Loucy (cell line): Measurements from ENCODE around the gene SYNC.

ENCODE experiments used
- EZH2phosphoT487 ChIP-seq: fragments of 200-600 bp; IDR thresholded peaks from 2 replicates; pipeline ENCODE4 v1.6.1; 2018; ENCODE audit warnings: antibody characterized with exemption, mild to moderate bottlenecking, moderate library complexity, borderline replicate concordance
- TF ChIP-seq, protein P1 (sequence below): fragments of 200-600 bp; sonication (generic); conservative IDR thresholded peaks from 2 replicates; pipeline ENCODE4 v1.5.1; 2014; ENCODE audit warnings: mild to moderate bottlenecking, antibody characterized with exemption, low read length

DNA sequence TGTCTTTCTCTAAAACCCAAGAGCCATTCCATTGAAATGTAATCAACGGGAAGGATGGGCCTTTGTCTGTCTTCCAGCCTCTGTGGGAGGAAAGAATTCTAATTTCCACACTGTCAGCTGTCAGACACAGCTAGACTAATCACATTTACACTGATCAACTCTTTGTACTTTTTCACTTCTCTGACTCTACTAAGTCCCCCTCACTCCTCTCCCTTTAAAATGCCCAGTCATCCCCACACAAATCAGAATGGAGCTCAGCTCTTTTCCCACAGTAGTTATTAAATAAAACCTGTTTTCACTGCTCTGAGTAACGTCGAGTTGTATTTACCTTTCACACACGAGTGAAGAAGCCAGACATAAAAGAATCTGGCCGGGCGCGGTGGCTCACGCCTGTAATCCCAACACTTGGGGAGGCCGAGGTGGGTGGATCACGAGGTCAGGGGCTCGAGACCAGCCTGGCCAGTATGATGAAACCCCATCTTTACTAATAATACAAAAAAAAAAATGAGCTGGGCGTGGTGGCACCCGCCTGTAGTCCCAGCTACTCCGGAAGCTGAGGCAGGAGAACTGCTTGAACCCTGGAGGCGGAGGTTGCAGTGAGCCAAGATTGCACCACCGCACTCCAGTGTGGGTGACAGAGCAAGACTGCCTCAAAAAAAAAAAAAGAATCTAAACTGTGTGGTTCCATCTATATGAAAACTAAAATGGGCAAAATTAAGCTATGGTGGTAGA, 65.5 kb downstream of the SYNC start:
- TF ChIP-seq, protein P1, sequence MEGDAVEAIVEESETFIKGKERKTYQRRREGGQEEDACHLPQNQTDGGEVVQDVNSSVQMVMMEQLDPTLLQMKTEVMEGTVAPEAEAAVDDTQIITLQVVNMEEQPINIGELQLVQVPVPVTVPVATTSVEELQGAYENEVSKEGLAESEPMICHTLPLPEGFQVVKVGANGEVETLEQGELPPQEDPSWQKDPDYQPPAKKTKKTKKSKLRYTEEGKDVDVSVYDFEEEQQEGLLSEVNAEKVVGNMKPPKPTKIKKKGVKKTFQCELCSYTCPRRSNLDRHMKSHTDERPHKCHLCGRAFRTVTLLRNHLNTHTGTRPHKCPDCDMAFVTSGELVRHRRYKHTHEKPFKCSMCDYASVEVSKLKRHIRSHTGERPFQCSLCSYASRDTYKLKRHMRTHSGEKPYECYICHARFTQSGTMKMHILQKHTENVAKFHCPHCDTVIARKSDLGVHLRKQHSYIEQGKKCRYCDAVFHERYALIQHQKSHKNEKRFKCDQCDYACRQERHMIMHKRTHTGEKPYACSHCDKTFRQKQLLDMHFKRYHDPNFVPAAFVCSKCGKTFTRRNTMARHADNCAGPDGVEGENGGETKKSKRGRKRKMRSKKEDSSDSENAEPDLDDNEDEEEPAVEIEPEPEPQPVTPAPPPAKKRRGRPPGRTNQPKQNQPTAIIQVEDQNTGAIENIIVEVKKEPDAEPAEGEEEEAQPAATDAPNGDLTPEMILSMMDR, result no peak
- no peak for TF ChIP-seq EZH2phosphoT487
